K562 (cell line): ENCODE results near the gene SUPT3H. TPM values are rescaled to one million over a fixed set of nuclear protein-coding genes. Genes with fewer than 3 reads are reported as not detected.

Source experiments
- ATAC-seq: fragments of 200-7000 bp; cut with Tn5 transposase; 3 replicates; pipeline ENCODE4 v1.9.1; 2020; ENCODE audit warnings: moderate library complexity
- BruUV-seq: library from RNA; stranded (reverse); fragments of 400-500 nt; replicated peaks from 2 replicates; lab custom pipeline; 2021; lab: Mats Ljungman, UMichigan
- CTCF ChIA-PET: fragments of 300-600 bp; formaldehyde crosslinking; extraction: SDS; loops from one replicate; lab custom pipeline; 2021; ENCODE audit warnings: low intra/inter-chr PET ratio; lab: Yijun Ruan, JAX
- POLR2A ChIA-PET: fragments of 300-600, 350-650 bp; sonication (Branson Sonifier 250); formaldehyde crosslinking; extraction: SDS; loops from one replicate; lab custom pipeline; 2021; ENCODE audit warnings: antibody characterized with exemption, inconsistent platforms; lab: Yijun Ruan, JAX
- DNase-seq, 4 experiments: peaks; one replicate each; pipeline versions ENCODE4 v3.0.0 to v3.0.0-alpha.2; 2011 to 2018; ENCODE audit warnings: low spot score in 3 of 4, mixed read lengths in 3 of 4; ENCODE audit errors: extremely low read depth in 1 of 4
- FAIRE-seq: peaks from 2 replicates; lab custom pipeline; 2011; peaks lifted over from hg19 to GRCh38; lab: Jason Lieb, UNC
- H2AFZ ChIP-seq: 2 replicates; pipeline ENCODE4 v1.6.0; 2011; ENCODE audit warnings: low read depth, low read length, control low read depth, inconsistent platforms
- H3K27ac ChIP-seq: fragments of 200-600 bp; 3 replicates; pipeline ENCODE4 v1.8.0; 2011; ENCODE audit warnings: low read depth, mild to moderate bottlenecking, control low read depth, inconsistent platforms, low read length, moderate library complexity, mixed read lengths; ENCODE audit errors: extremely low read depth
- H3K27me3 ChIP-seq, 2 experiments: fragments of 300-600 bp in 1 of 2; 2 replicates in 1 of 2; 3 replicates in 1 of 2; pipeline versions ENCODE4 v1.6.0 to v1.8.0; 2011; ENCODE audit warnings: inconsistent platforms in 2 of 2, low read length in 2 of 2, mild to moderate bottlenecking in 1 of 2, mixed read lengths in 1 of 2, moderate library complexity in 1 of 2; ENCODE audit not compliant: control insufficient read depth in 2 of 2, insufficient read depth in 2 of 2
- H3K36me3 ChIP-seq: fragments of 300-600 bp; 3 replicates; pipeline ENCODE4 v1.8.0; 2011; ENCODE audit warnings: mild to moderate bottlenecking, low read length, inconsistent platforms; ENCODE audit not compliant: control insufficient read depth, insufficient read depth
- H3K4me1 ChIP-seq, 2 experiments: fragments of 200-600 bp in 1 of 2; replicated peaks in 1 of 2; 2 replicates in 1 of 2; 3 replicates in 1 of 2; pipeline versions ENCODE4 v1.5.1 to v1.8.0; 2011; ENCODE audit warnings: inconsistent platforms in 2 of 2, low read length in 2 of 2, mild to moderate bottlenecking in 1 of 2, mixed read lengths in 1 of 2, moderate library complexity in 1 of 2; ENCODE audit not compliant: control insufficient read depth in 2 of 2, insufficient read depth in 2 of 2
- H3K4me2 ChIP-seq: 2 replicates; pipeline ENCODE4 v1.6.1; 2011; ENCODE audit warnings: low read length, control low read depth, inconsistent platforms, mixed read lengths; ENCODE audit not compliant: insufficient read depth
- H3K4me3 ChIP-seq: fragments of 200-600 bp; sonication (generic), shearing (Covaris generic); 2 replicates; pipeline ENCODE4 v1.5.1; 2016; ENCODE audit warnings: control low read depth, inconsistent platforms
- H3K79me2 ChIP-seq: fragments of 200-600 bp; 3 replicates; pipeline ENCODE4 v1.8.0; 2011; ENCODE audit warnings: low read length, inconsistent platforms; ENCODE audit not compliant: control insufficient read depth, insufficient read depth
- H3K9ac ChIP-seq, 2 experiments: 2 replicates each; pipeline versions ENCODE4 v1.6.0 to v1.6.1; 2011; ENCODE audit warnings: low read depth in 2 of 2, low read length in 2 of 2, control low read depth in 1 of 2, inconsistent platforms in 1 of 2, mild to moderate bottlenecking in 1 of 2, mixed read lengths in 1 of 2; ENCODE audit not compliant: insufficient read depth in 1 of 2
- H3K9me1 ChIP-seq: one replicate; pipeline ENCODE4 v1.6.0; 2011; ENCODE audit warnings: inconsistent platforms, mild to moderate bottlenecking, low read length, moderate library complexity; ENCODE audit not compliant: control insufficient read depth, insufficient read depth
- H3K9me3 ChIP-seq: replicated peaks from 2 replicates; pipeline ENCODE4 v1.5.1; 2011; ENCODE audit warnings: low read depth, low read length, inconsistent platforms; ENCODE audit not compliant: control insufficient read depth, insufficient read depth
- H4K20me1 ChIP-seq: replicated peaks from 2 replicates; pipeline ENCODE4 v1.6.1; 2011; ENCODE audit warnings: low read length, inconsistent platforms, mixed read lengths; ENCODE audit not compliant: control insufficient read depth, insufficient read depth
- CREBBP ChIP-seq: IDR thresholded peaks from one replicate; pipeline ENCODE4 v1.6.1; 2012; ENCODE audit warnings: low read depth, mild to moderate bottlenecking, control low read depth, inconsistent platforms, low read length
- DACH1 ChIP-seq: fragments of 450-650 bp; IDR thresholded peaks from 2 replicates; pipeline ENCODE4 v1.6.1; 2018; ENCODE audit not compliant: partially characterized antibody
- ELF2 ChIP-seq: fragments of 250-450 bp; sonication (Bioruptor Pico); IDR thresholded peaks from 2 replicates; pipeline ENCODE4 v1.5.0; 2021; ENCODE audit warnings: mild to moderate bottlenecking
- KAT2B ChIP-seq: IDR thresholded peaks from one replicate; pipeline ENCODE4 v1.6.1; 2012; ENCODE audit warnings: low read depth, mild to moderate bottlenecking, control low read depth, inconsistent platforms, low read length, moderate library complexity
- MYC ChIP-seq, 2 experiments: fragments of 250-450 bp in 1 of 2; sonication (Bioruptor Pico) in 1 of 2; IDR thresholded peaks; 2 replicates each; pipeline versions ENCODE4 v1.5.1 to v1.6.1; 2012 to 2021; ENCODE audit warnings: low read depth in 2 of 2, borderline replicate concordance in 1 of 2, improper control_type of control experiment in 1 of 2, low read length in 1 of 2, mild to moderate bottlenecking in 1 of 2, moderate library complexity in 1 of 2
- PML ChIP-seq: IDR thresholded peaks from 2 replicates; pipeline ENCODE4 v1.6.1; 2012; ENCODE audit warnings: low read length, inconsistent platforms
- RFX5 ChIP-seq: IDR thresholded peaks from 2 replicates; pipeline ENCODE4 v1.6.1; 2011; ENCODE audit warnings: low read depth, mild to moderate bottlenecking, improper control_type of control experiment, low read length
- SAFB2 ChIP-seq: fragments of 200-400 bp; formaldehyde crosslinking; IDR thresholded peaks from 2 replicates; pipeline ENCODE4 v1.6.1; 2018; ENCODE audit warnings: borderline replicate concordance, low read length, low read depth, moderate library complexity; ENCODE audit not compliant: severe bottlenecking
- SIN3A ChIP-seq, 2 experiments: fragments of 150-350 bp in 1 of 2; IDR thresholded peaks; 2 replicates each; pipeline ENCODE4 v1.6.1; 2011 to 2016; ENCODE audit warnings: borderline replicate concordance in 2 of 2, low read depth in 2 of 2, low read length in 2 of 2, mild to moderate bottlenecking in 2 of 2, moderate library complexity in 2 of 2; ENCODE audit not compliant: control insufficient read depth in 1 of 2
- SIRT6 ChIP-seq: IDR thresholded peaks from one replicate; pipeline ENCODE4 v1.6.1; 2012; ENCODE audit warnings: low read depth, mild to moderate bottlenecking, control low read depth, inconsistent platforms, low read length, moderate library complexity
- TFE3 ChIP-seq: fragments of 450-650 bp; formaldehyde crosslinking; IDR thresholded peaks from 2 replicates; pipeline ENCODE4 v1.4.0; 2020; ENCODE audit warnings: mild to moderate bottlenecking, mixed read lengths
- ZNF140 ChIP-seq: fragments of 250-450 bp; sonication (Bioruptor Pico); IDR thresholded peaks from 2 replicates; pipeline ENCODE4 v1.8.0; 2021; ENCODE audit warnings: moderate library complexity, mild to moderate bottlenecking, inconsistent platforms
- ZNF830 ChIP-seq: fragments of 250-450 bp; sonication (Bioruptor Pico); IDR thresholded peaks from 2 replicates; pipeline ENCODE4 v1.5.0; 2021; ENCODE audit warnings: mild to moderate bottlenecking
- WGBS: fragments of 100-300 bp; shearing (Covaris generic); methylation state at CpG from one replicate; pipeline ENCODE4 v1.1.6; 2016; ENCODE audit warnings: low coverage, mixed read lengths; ENCODE audit not compliant: insufficient coverage; ENCODE audit errors: missing lambda C conversion rate; 5-methylcytosine and 5-hydroxymethylcytosine counted together
- in situ Hi-C: fragments of 300-500 bp; cut with MboI; formaldehyde crosslinking; loops from 4 replicates; pipeline ENCODE4 v1.15.0; 2018; ENCODE audit warnings: inconsistent platforms, mixed read lengths
- intact Hi-C: fragments of 100-400 bp; cut with micrococcal nuclease; formaldehyde crosslinking; loops from 2 replicates; pipeline ENCODE4 v1.14.2; 2022
- polyA plus RNA-seq, 8 experiments: library from polyadenylated mRNA; depleted of rRNA in 4 of 8; stranded (reverse) in 5 of 8; unstranded in 3 of 8; fragments of >200 nt; fragmentation: Nextera tagmentation in 2 of 8; fragmentation: Illumina TruSeq in 1 of 8; extraction: Ambion mirVana in 2 of 8; extraction: Trizol in 1 of 8; gene quantifications; 2 replicates each; pipeline versions ENCODE4 v1.2.1 to v1.2.3, GENCODE V29; 2011 to 2014; ENCODE audit warnings: inconsistent platforms in 1 of 8, missing spikeins in 1 of 8
- total RNA-seq, 7 experiments: library from RNA; depleted of rRNA in 6 of 7; stranded (reverse); fragments of >200 nt in 6 of 7; fragmentation: Illumina TruSeq in 2 of 7; extraction: Trizol in 2 of 7; gene quantifications; 2 replicates each; pipeline versions ENCODE4 v1.2.1 to v1.2.3, GENCODE V29; 2011 to 2021; ENCODE audit warnings: low replicate concordance in 1 of 7
- TF ChIP-seq, protein P1 (sequence below): fragments of 250-450 bp; sonication (Bioruptor Pico); IDR thresholded peaks from 2 replicates; pipeline ENCODE4 v1.8.0; 2021; ENCODE audit warnings: moderate library complexity, mild to moderate bottlenecking, inconsistent platforms

The SUPT3H gene
- total and polyA plus RNA-seq, 9 of the 15 experiments (the other 6 are each of a cell fraction or from before 2014, with no cell fraction given) = 7.2 to 16.3 (median 11.9) TPM

DNA sequence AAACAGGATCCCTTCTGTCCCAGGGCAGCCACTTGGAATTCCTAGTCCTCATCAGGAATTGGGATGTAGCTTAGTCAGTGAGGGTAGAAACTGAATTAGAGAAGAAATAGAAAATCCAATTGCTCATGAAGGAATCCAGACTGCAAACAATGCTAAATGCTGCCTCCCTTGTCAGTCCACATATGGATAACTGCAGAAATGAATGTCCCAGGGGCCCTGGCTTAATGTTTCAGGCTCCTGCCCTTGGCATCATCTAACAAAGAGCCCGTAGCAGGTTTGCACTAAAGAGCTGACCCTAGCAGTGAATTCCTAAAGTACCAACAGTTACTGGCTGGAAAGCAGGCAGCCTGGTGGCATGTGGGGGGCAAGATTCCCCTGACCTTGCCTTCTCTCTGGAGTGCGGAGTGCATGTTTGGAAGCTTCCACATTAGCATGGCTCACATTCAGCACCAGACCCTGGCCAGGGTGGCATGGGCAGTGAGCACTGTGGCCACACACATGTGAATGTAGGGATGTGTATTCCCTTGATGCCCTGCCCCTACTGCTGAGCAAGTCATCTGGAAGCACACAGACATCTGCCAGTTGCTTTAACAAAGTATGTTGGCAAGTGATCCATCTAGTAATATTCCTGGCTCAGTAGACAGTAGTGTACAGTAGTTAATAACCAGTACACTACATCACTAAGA lies 595.7 kb downstream of the SUPT3H start (continued):
- TF ChIP-seq DACH1 (no peak), SIN3A (IDR thresholded peaks at IDR 0.05; ENCODE audit: borderline replicate concordance in 2 of 2, control insufficient read depth in 1 of 2, low read depth in 2 of 2, low read length in 2 of 2) (no peak), ZNF140 (CRISPR knock-in tag) (no peak), ZNF830 (CRISPR knock-in tag) (no peak), TFE3 (CRISPR knock-in tag) (no peak)

DNA sequence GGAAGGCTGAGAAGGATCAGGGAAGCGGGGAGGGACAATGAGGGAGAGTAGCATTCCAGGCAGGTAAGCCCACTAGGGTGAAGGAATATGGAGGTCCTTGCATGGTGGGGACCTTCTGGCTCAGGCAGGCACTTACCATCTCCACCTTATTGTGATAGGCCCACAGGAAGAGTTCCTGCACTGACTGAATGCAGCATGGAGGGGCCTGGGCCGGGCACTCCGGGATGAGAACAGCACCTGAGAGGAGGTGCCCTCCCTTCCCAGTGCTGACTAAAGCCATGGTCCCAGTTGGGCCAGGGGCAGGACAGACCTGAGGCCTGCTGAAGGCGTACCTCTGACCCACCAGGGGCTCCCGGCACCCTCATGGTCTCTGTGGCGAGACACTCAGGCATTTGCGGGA lies 597.6 kb downstream of the SUPT3H start:
- intact Hi-C loops (no loop called here), in situ Hi-C loops (no loop called here)
- H3K4me2 ChIP-seq = no peak overlapping the region
- H3K9ac ChIP-seq = no peak overlapping the region
- H4K20me1 ChIP-seq = no peaks in the 10 kb centered on the region
- CTCF ChIA-PET = no interaction called here
- no peaks in the 10 kb centered on the region for H3K9me3 ChIP-seq
- no peaks in the 10 kb centered on the region for H3K36me3 ChIP-seq
- 9% methylated on average over 7 of the region's 7 CpGs for WGBS
- no peaks in the 10 kb centered on the region for H3K79me2 ChIP-seq
- peaks cover 3 to 14% of the 10 kb centered on the region in 2 experiments; a peak in 2 of 5 replicates for H3K27me3 ChIP-seq
- no peak for FAIRE-seq
- no peak overlapping the region for H2AFZ ChIP-seq
- no peaks in the 10 kb centered on the region for H3K4me1 ChIP-seq
- no peak for TF ChIP-seq MYC (IDR thresholded peaks at IDR 0.05; ENCODE audit: low read depth, low read length)
- no peak for TF ChIP-seq MYC (CRISPR knock-in tag; IDR thresholded peaks at IDR 0.05; ENCODE audit: borderline replicate concordance, low read depth)
- no peak for TF ChIP-seq SIRT6
- no peak for TF ChIP-seq SAFB2
- no peak for TF ChIP-seq PML
- no peak for TF ChIP-seq ELF2 (CRISPR knock-in tag)
- TF ChIP-seq, protein P1, sequence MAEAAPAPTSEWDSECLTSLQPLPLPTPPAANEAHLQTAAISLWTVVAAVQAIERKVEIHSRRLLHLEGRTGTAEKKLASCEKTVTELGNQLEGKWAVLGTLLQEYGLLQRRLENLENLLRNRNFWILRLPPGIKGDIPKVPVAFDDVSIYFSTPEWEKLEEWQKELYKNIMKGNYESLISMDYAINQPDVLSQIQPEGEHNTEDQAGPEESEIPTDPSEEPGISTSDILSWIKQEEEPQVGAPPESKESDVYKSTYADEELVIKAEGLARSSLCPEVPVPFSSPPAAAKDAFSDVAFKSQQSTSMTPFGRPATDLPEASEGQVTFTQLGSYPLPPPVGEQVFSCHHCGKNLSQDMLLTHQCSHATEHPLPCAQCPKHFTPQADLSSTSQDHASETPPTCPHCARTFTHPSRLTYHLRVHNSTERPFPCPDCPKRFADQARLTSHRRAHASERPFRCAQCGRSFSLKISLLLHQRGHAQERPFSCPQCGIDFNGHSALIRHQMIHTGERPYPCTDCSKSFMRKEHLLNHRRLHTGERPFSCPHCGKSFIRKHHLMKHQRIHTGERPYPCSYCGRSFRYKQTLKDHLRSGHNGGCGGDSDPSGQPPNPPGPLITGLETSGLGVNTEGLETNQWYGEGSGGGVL (CRISPR knock-in tag) = no peak
- TF ChIP-seq RFX5 = no peak
- TF ChIP-seq CREBBP = no peak
- TF ChIP-seq KAT2B = no peak
- TF ChIP-seq, all 486 proteins: peak for 0
- POLR2A ChIA-PET = no interaction called here
- H3K27ac ChIP-seq = no peak overlapping the region
- H3K4me3 ChIP-seq = no peak overlapping the region
- no peaks in the 10 kb centered on the region for H3K9me1 ChIP-seq
- no peak; the same call in 2 of the 3 replicates for ATAC-seq
- no TSS peak for BruUV-seq
- DNase-seq = no peak
